ENCODE data around the gene UIMC1.
A peak's percentile ranks its signal among the peaks of the same experiment; 100 is the strongest.

UIMC1 gene

GRCh38 chr5:176902102-176902814 lies 104.3 kb downstream of the UIMC1 start:
- no peak for DNase-seq (ENCODE audit: low spot score)

- peak; percentile 58 for DNase-seq (ENCODE audit: low spot score)
Measured at GRCh38 chr5:176901260-176902101, 105.1 kb downstream of the UIMC1 start.

GRCh38 chr5:176900780-176901204 lies 105.8 kb downstream of the UIMC1 start:
- no peak for DNase-seq (ENCODE audit: low spot score)

- no peak for DNase-seq (ENCODE audit: low spot score)
Measured at GRCh38 chr5:176899946-176900779, 106.4 kb downstream of the UIMC1 start.

GRCh38 chr5:176899296-176899891 lies 107.2 kb downstream of the UIMC1 start, which contains the start of gene HK3:
Gene HK3 (minus strand): TSS chr5:176899346. CDS start chr5:176896159, 3,187 bp downstream.
- DNase-seq (ENCODE audit: low spot score): no peak

- DNase-seq (ENCODE audit: low spot score): no peak
Measured at GRCh38 chr5:176897263-176897662, 109.3 kb downstream of the UIMC1 start.

GRCh38 chr5:176895831-176896230 lies 110.7 kb downstream of the UIMC1 start:
- DNase-seq (ENCODE audit: low spot score): no peak

GRCh38 chr5:176894298-176894697 lies 112.3 kb downstream of the UIMC1 start:
- DNase-seq (ENCODE audit: low spot score): no peak

GRCh38 chr5:176892663-176893062 lies 113.9 kb downstream of the UIMC1 start:
- no peak for DNase-seq (ENCODE audit: low spot score)

GRCh38 chr5:176891331-176891958 lies 115.1 kb downstream of the UIMC1 start:
- DNase-seq (ENCODE audit: low spot score): no peak

- no peak for DNase-seq (ENCODE audit: low spot score)
Measured at GRCh38 chr5:176890455-176891330, 115.9 kb downstream of the UIMC1 start.

- DNase-seq (ENCODE audit: low spot score): no peak
Measured at GRCh38 chr5:176889321-176890280, 117.0 kb downstream of the UIMC1 start.

- no peak for DNase-seq (ENCODE audit: low spot score)
Measured at GRCh38 chr5:176888865-176889165, 117.8 kb downstream of the UIMC1 start.

- DNase-seq (ENCODE audit: low spot score): no peak
Measured at GRCh38 chr5:176888016-176888864, 118.3 kb downstream of the UIMC1 start.

- no peak for DNase-seq (ENCODE audit: low spot score)
Measured at GRCh38 chr5:176887252-176887849, 119.2 kb downstream of the UIMC1 start.

- no peak for DNase-seq (ENCODE audit: low spot score)
Measured at GRCh38 chr5:176886336-176887251, 120.0 kb downstream of the UIMC1 start.

- DNase-seq (ENCODE audit: low spot score): no peak
Measured at GRCh38 chr5:176884571-176884890, 122.0 kb downstream of the UIMC1 start.

Data from activated CD4-positive, alpha-beta T cell treated with anti-CD3 and anti-CD28 coated beads, Interleukin-2, Interleukin-4, amounts not matched to agents 100 ng/mL and 50 ng/mL, durations not matched to agents 16 hours and 8 hours (primary cell).